Esophagus squamous epithelium (tissue), 4 donors: ENCODE measurements around the gene CLSTN2.

Experiments
- POLR2A ChIP-seq, 4 donors: fragments of 450-650 bp; IDR thresholded peaks; one replicate each; pipeline ENCODE4 v1.6.1; 2017; ENCODE audit warnings: antibody characterized with exemption in 4 of 4, mild to moderate bottlenecking in 4 of 4, moderate library complexity in 3 of 4
- TF ChIP-seq, protein P1 (sequence below), 6 experiments: fragments of 450-650 bp in 4 of 6; fragments of 200-600 bp in 2 of 6; sonication (generic) in 2 of 6; IDR thresholded peaks; one replicate each; pipeline ENCODE4 v1.5.1; 2016 to 2019; ENCODE audit warnings: antibody characterized with exemption in 6 of 6, mild to moderate bottlenecking in 4 of 6, moderate library complexity in 4 of 6

DNA sequence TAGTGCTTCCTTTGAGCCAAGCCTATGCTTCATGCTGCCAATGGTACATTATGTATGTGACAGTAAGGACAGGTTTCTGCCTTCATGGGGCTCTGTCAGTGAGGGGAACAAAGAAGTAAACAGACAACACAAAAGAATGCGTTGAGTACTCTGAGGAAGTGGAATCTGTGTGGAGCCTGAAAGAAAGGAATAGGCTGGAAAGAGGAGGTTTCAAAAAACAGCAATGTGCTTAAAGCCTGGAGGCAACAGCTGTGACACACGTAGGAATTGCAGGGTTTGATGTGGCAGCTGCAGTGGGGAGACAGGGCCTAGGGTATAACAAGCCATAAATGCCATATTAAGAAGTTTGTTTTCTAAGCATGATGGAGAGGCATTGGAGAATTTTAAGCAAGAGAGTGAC, 316.7 kb downstream of the CLSTN2 start:
- TF ChIP-seq, protein P1, sequence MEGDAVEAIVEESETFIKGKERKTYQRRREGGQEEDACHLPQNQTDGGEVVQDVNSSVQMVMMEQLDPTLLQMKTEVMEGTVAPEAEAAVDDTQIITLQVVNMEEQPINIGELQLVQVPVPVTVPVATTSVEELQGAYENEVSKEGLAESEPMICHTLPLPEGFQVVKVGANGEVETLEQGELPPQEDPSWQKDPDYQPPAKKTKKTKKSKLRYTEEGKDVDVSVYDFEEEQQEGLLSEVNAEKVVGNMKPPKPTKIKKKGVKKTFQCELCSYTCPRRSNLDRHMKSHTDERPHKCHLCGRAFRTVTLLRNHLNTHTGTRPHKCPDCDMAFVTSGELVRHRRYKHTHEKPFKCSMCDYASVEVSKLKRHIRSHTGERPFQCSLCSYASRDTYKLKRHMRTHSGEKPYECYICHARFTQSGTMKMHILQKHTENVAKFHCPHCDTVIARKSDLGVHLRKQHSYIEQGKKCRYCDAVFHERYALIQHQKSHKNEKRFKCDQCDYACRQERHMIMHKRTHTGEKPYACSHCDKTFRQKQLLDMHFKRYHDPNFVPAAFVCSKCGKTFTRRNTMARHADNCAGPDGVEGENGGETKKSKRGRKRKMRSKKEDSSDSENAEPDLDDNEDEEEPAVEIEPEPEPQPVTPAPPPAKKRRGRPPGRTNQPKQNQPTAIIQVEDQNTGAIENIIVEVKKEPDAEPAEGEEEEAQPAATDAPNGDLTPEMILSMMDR (IDR thresholded peaks at IDR 0.05): no peak
- TF ChIP-seq POLR2A (IDR thresholded peaks at IDR 0.05): no peak
